ENCODE data around the gene MYCL. TPM values are rescaled to one million over a fixed set of nuclear protein-coding genes. Genes with fewer than 3 reads are reported as not detected.

The MYCL gene
- total and polyA plus RNA-seq, 2 of the 13 experiments (the other 11 are each of a cell fraction or from before 2014, with no cell fraction given) = 0.31 to 1.7 TPM

- TF ChIP-seq, protein P1, sequence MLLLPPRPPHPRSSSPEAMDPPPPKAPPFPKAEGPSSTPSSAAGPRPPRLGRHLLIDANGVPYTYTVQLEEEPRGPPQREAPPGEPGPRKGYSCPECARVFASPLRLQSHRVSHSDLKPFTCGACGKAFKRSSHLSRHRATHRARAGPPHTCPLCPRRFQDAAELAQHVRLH (CRISPR knock-in tag; IDR thresholded peaks at IDR 0.05; ENCODE audit: borderline replicate concordance, low read depth) = no peak
- TF ChIP-seq ATF7-NPFF (CRISPR knock-in tag; IDR thresholded peaks at IDR 0.05; ENCODE audit: low read depth) = no peak
- no peak for TF ChIP-seq ZNF737 (CRISPR knock-in tag; IDR thresholded peaks at IDR 0.05; ENCODE audit: borderline replicate concordance)
- no peak for TF ChIP-seq ZFP36L2 (CRISPR knock-in tag; IDR thresholded peaks at IDR 0.05)
- TF ChIP-seq HIVEP1 (CRISPR knock-in tag; IDR thresholded peaks at IDR 0.05) = no peak
Observed at GRCh38 chr1:39943471-39944290, 42.0 kb upstream of the MYCL start (continued).

GRCh38 chr1:39940980-39941871 lies 39.5 kb upstream of the MYCL start:
- in situ Hi-C loops (cut with HindIII; ENCODE audit: extremely low pct_ligation_motif_present, low pct_unique_long_range_greater_than_20kb) = no loop called here
- intact Hi-C loops (cut with micrococcal nuclease; ENCODE audit: unreplicated experiment) = no loop called here
- H3K36me3 ChIP-seq (replicated peaks in 1 of 2; ENCODE audit: control insufficient read depth in 1 of 2, insufficient read depth in 2 of 2, low read length in 2 of 2) = no peaks in the 10 kb centered on the region
- H3K9me3 ChIP-seq (ENCODE audit: low read length) = no peaks in the 10 kb centered on the region
- no peak overlapping the region for H3K27ac ChIP-seq (ENCODE audit: extremely low read length, insufficient read depth, low read length)
- CTCF ChIA-PET (ENCODE audit: low intra/inter-chr PET ratio, low total read pairs) = no interaction called here
- H3K79me2 ChIP-seq (ENCODE audit: insufficient read depth, low read length) = no peaks in the 10 kb centered on the region
- H2AFZ ChIP-seq (ENCODE audit: low read length) = no peak overlapping the region
- ATAC-seq (no peak), FAIRE-seq (no peak), DNase-seq (ENCODE audit: low spot score) (no peak)
- no peak overlapping the region for H3K9ac ChIP-seq (ENCODE audit: insufficient read depth, low read depth, low read length)
- peaks cover 0 to 11% of the 10 kb centered on the region in 2 experiments; a peak in 2 of 5 replicates for H3K27me3 ChIP-seq (ENCODE audit: control insufficient read depth in 1 of 2, insufficient read depth in 2 of 2, low read length in 2 of 2)
- TF ChIP-seq TEAD3 (CRISPR knock-in tag; optimal IDR thresholded peaks at IDR 0.05; ENCODE audit: borderline replicate concordance) = no peak
- no peak for TF ChIP-seq DDIT3 (CRISPR knock-in tag; IDR thresholded peaks at IDR 0.05)
- no peak for TF ChIP-seq GZF1 (CRISPR knock-in tag; IDR thresholded peaks at IDR 0.05)
- no peaks in the 10 kb centered on the region for H3K4me1 ChIP-seq (ENCODE audit: insufficient read depth, low read length)
- H4K20me1 ChIP-seq (ENCODE audit: insufficient read depth, low read length) = no peaks in the 10 kb centered on the region
- H3K4me3 ChIP-seq (replicated peaks in 1 of 3; ENCODE audit: insufficient read depth in 1 of 3, low read depth in 2 of 3, low read length in 3 of 3) = no peak overlapping the region
- no TSS peak for BruUV-seq (replicated peaks)
- WGBS (ENCODE audit: low lambda C conversion rate) = 18% methylated on average over 4 of the region's 9 CpGs
- POLR2A ChIA-PET = no interaction called here
- no peak overlapping the region for H3K4me2 ChIP-seq (ENCODE audit: low read depth, low read length)
